IMR-90 (cell line): ENCODE data around the gene KLF17. TPM values are rescaled to one million over a fixed set of nuclear protein-coding genes. Genes with fewer than 3 reads are reported as not detected.

Experiments
- ATAC-seq: fragments of 200-7000 bp; cut with Tn5 transposase; 2 replicates; pipeline ENCODE4 v1.9.1; 2020; ENCODE audit warnings: low read depth, mild to moderate bottlenecking, moderate library complexity
- BruUV-seq: library from RNA; stranded (reverse); fragments of 400-500 nt; replicated peaks from 2 replicates; lab custom pipeline; 2021; lab: Mats Ljungman, UMichigan
- CTCF ChIA-PET: fragments of 300-600 bp; formaldehyde crosslinking; extraction: SDS; loops from one replicate; lab custom pipeline; 2021; ENCODE audit warnings: antibody characterized with exemption; lab: Yijun Ruan, JAX
- POLR2A ChIA-PET: fragments of 300-600 bp; sonication (Branson Sonifier 250); formaldehyde crosslinking; loops from one replicate; lab custom pipeline; 2022; ENCODE audit warnings: antibody characterized with exemption; ENCODE audit not compliant: unreplicated experiment; lab: Charles Lee
- DNase-seq: peaks from one replicate; pipeline ENCODE4 v3.0.0; 2013
- H2AFZ ChIP-seq: replicated peaks from 2 replicates; pipeline ENCODE3; 2013; ENCODE audit warnings: low read length, mild to moderate bottlenecking; ENCODE audit not compliant: poor library complexity
- H2AK5ac ChIP-seq: 2 replicates; pipeline ENCODE4 v1.6.1; 2013; ENCODE audit warnings: low read depth, low read length, inconsistent platforms
- H2AK9ac ChIP-seq: replicated peaks from 2 replicates; pipeline ENCODE3; 2013; ENCODE audit warnings: mild to moderate bottlenecking, low read depth, low read length, moderate library complexity; ENCODE audit not compliant: poor library complexity
- H2BK120ac ChIP-seq: 2 replicates; pipeline ENCODE4 v1.6.1; 2013; ENCODE audit warnings: low read depth, low read length, inconsistent platforms
- H2BK15ac ChIP-seq: 3 replicates; pipeline ENCODE4 v1.6.1; 2013; ENCODE audit warnings: low read depth, low read length, inconsistent platforms
- H2BK20ac ChIP-seq: 2 replicates; pipeline ENCODE4 v1.6.1; 2013; ENCODE audit warnings: low read depth, mild to moderate bottlenecking, inconsistent platforms, low read length, moderate library complexity
- H2BK5ac ChIP-seq: 2 replicates; pipeline ENCODE4 v1.6.1; 2013; ENCODE audit warnings: mild to moderate bottlenecking, low read depth, low read length, inconsistent platforms; ENCODE audit not compliant: poor library complexity, severe bottlenecking
- H3K14ac ChIP-seq: replicated peaks from 2 replicates; pipeline ENCODE4 v1.6.1; 2013; ENCODE audit warnings: low read depth, low read length, inconsistent platforms
- H3K18ac ChIP-seq: 2 replicates; pipeline ENCODE4 v1.6.1; 2013; ENCODE audit warnings: low read depth, low read length, control low read depth
- H3K23ac ChIP-seq: 2 replicates; pipeline ENCODE4 v1.6.1; 2013; ENCODE audit warnings: low read depth, low read length, inconsistent platforms
- H3K27ac ChIP-seq: 2 replicates; pipeline ENCODE4 v1.5.1; 2013; ENCODE audit warnings: mild to moderate bottlenecking, control low read depth, low read length; ENCODE audit not compliant: insufficient read depth
- H3K27me3 ChIP-seq: 2 replicates; pipeline ENCODE4 v1.6.1; 2013; ENCODE audit warnings: low read length; ENCODE audit not compliant: control insufficient read depth, insufficient read depth
- H3K36me3 ChIP-seq: 2 replicates; pipeline ENCODE4 v1.6.1; 2013; ENCODE audit warnings: low read length, mixed read lengths; ENCODE audit not compliant: control insufficient read depth, insufficient read depth
- H3K4ac ChIP-seq: 2 replicates; pipeline ENCODE4 v1.6.1; 2013; ENCODE audit warnings: low read depth, low read length, inconsistent platforms
- H3K4me1 ChIP-seq: 2 replicates; pipeline ENCODE4 v1.6.1; 2013; ENCODE audit warnings: low read length, mixed read lengths; ENCODE audit not compliant: control insufficient read depth, insufficient read depth
- H3K4me2 ChIP-seq: 2 replicates; pipeline ENCODE4 v1.6.1; 2013; ENCODE audit warnings: low read depth, mild to moderate bottlenecking, control low read depth, low read length, moderate library complexity
- H3K4me3 ChIP-seq: 2 replicates; pipeline ENCODE4 v1.5.1; 2013; ENCODE audit warnings: low read depth, mild to moderate bottlenecking, control low read depth, low read length, moderate library complexity; ENCODE audit not compliant: insufficient read depth
- H3K56ac ChIP-seq: 2 replicates; pipeline ENCODE4 v1.6.1; 2013; ENCODE audit warnings: low read length, inconsistent platforms; ENCODE audit not compliant: insufficient read depth; ENCODE audit errors: extremely low read depth
- H3K79me1 ChIP-seq, 2 experiments: 2 replicates each; pipeline ENCODE4 v1.6.1; 2013; ENCODE audit warnings: low read length in 2 of 2, inconsistent platforms in 1 of 2, low read depth in 1 of 2
- H3K9ac ChIP-seq: 2 replicates; pipeline ENCODE4 v1.6.1; 2013; ENCODE audit warnings: low read depth, low read length, control low read depth
- H3K9me1 ChIP-seq: 2 replicates; pipeline ENCODE4 v1.6.1; 2013; ENCODE audit warnings: low read length, inconsistent platforms; ENCODE audit not compliant: insufficient read depth
- H3K9me3 ChIP-seq: 2 replicates; pipeline ENCODE4 v1.6.1; 2013; ENCODE audit warnings: low read length; ENCODE audit not compliant: control insufficient read depth, insufficient read depth
- H4K20me1 ChIP-seq: 2 replicates; pipeline ENCODE4 v1.6.1; 2013; ENCODE audit warnings: low read length, inconsistent platforms; ENCODE audit not compliant: insufficient read depth
- H4K5ac ChIP-seq: 2 replicates; pipeline ENCODE4 v1.6.1; 2013; ENCODE audit warnings: mild to moderate bottlenecking, low read depth, low read length, control low read depth
- H4K8ac ChIP-seq, 2 experiments: 2 replicates each; pipeline ENCODE4 v1.6.1; 2013; ENCODE audit warnings: low read depth in 2 of 2, low read length in 2 of 2, control low read depth in 1 of 2, inconsistent platforms in 1 of 2
- H4K91ac ChIP-seq: 2 replicates; pipeline ENCODE4 v1.6.1; 2013; ENCODE audit warnings: low read depth, low read length, inconsistent platforms; ENCODE audit not compliant: insufficient read depth
- BHLHE40 ChIP-seq: fragments of 150-350 bp; IDR thresholded peaks from 2 replicates; pipeline ENCODE4 v1.6.1; 2016; ENCODE audit warnings: mild to moderate bottlenecking, low read depth, low read length
- CEBPB ChIP-seq: IDR thresholded peaks from 2 replicates; pipeline ENCODE4 v1.6.1; 2012; ENCODE audit warnings: low read depth, low read length, improper control_type of control experiment
- CHD1 ChIP-seq: IDR thresholded peaks from 2 replicates; pipeline ENCODE4 v1.6.1; 2012; ENCODE audit warnings: low read depth, low read length, improper control_type of control experiment
- ELK1 ChIP-seq: fragments of 150-350 bp; IDR thresholded peaks from 2 replicates; pipeline ENCODE4 v1.6.1; 2016; ENCODE audit warnings: low read depth, mild to moderate bottlenecking, low read length, moderate library complexity, borderline replicate concordance
- FOS ChIP-seq: fragments of 150-350 bp; IDR thresholded peaks from 2 replicates; pipeline ENCODE4 v1.6.1; 2016; ENCODE audit warnings: low read depth, low read length
- MAFK ChIP-seq: IDR thresholded peaks from 2 replicates; pipeline ENCODE4 v1.6.1; 2012; ENCODE audit warnings: low read depth, low read length, improper control_type of control experiment
- MXI1 ChIP-seq: IDR thresholded peaks from 2 replicates; pipeline ENCODE4 v1.6.1; 2012; ENCODE audit warnings: low read depth, mild to moderate bottlenecking, low read length, moderate library complexity, borderline replicate concordance
- NFE2L2 ChIP-seq: fragments of 150-350 bp; IDR thresholded peaks from 2 replicates; pipeline ENCODE4 v1.6.1; 2016; ENCODE audit warnings: low read depth, mild to moderate bottlenecking, low read length
- RAD21 ChIP-seq: IDR thresholded peaks from 2 replicates; pipeline ENCODE4 v1.6.1; 2012; ENCODE audit warnings: low read length, improper control_type of control experiment
- RCOR1 ChIP-seq: IDR thresholded peaks from 2 replicates; pipeline ENCODE4 v1.6.1; 2012; ENCODE audit warnings: mild to moderate bottlenecking, low read length, improper control_type of control experiment; ENCODE audit not compliant: insufficient replicate concordance
- SMC3 ChIP-seq: fragments of 150-350 bp; IDR thresholded peaks from 2 replicates; pipeline ENCODE4 v1.6.1; 2016; ENCODE audit warnings: low read depth, mild to moderate bottlenecking, antibody characterized with exemption, low read length, moderate library complexity
- WGBS, 2 experiments: methylation state at CpG; one replicate each; pipeline versions ENCODE4 v1.1.5 to v1.1.7; 2013; ENCODE audit warnings: missing lambda C conversion rate in 2 of 2; ENCODE audit not compliant: insufficient read length in 1 of 2; ENCODE audit errors: extremely low coverage in 2 of 2; 5-methylcytosine and 5-hydroxymethylcytosine counted together
- dilution Hi-C: fragments of 300-500 bp; cut with HindIII; formaldehyde crosslinking; loops from one replicate; pipeline ENCODE4 v1.14.3; 2018; ENCODE audit warnings: low sequenced_read_pairs; ENCODE audit not compliant: unreplicated experiment
- in situ Hi-C: fragments of 300-500 bp; cut with MboI; formaldehyde crosslinking; loops from 3 replicates; pipeline ENCODE4 v1.14.3; 2019; ENCODE audit warnings: low sequenced_read_pairs, inconsistent platforms, mixed read lengths
- intact Hi-C: fragments of 100-400 bp; cut with micrococcal nuclease; formaldehyde crosslinking; loops from 2 replicates; pipeline ENCODE4 v1.10.0; 2022
- polyA plus RNA-seq, 3 experiments: library from polyadenylated mRNA; depleted of rRNA; stranded (reverse); fragments of >200 nt; gene quantifications; 2 replicates each; pipeline ENCODE4 v1.2.3, GENCODE V29; 2012; ENCODE audit warnings: low replicate concordance in 1 of 3
- total RNA-seq: library from RNA; depleted of rRNA; stranded (reverse); fragments of >200 nt; gene quantifications from 2 replicates; pipeline ENCODE4 v1.2.3, GENCODE V29; 2012
- TF ChIP-seq, protein P1 (sequence below): fragments of 150-350 bp; IDR thresholded peaks from 2 replicates; pipeline ENCODE4 v1.6.1; 2017; ENCODE audit warnings: mild to moderate bottlenecking, antibody characterized with exemption, low read length, low read depth
- TF ChIP-seq, protein P2 (sequence below): conservative IDR thresholded peaks from 2 replicates; pipeline ENCODE4 v1.5.1; 2012; ENCODE audit warnings: mild to moderate bottlenecking, low read depth, low read length, improper control_type of control experiment

The KLF17 gene
- total and polyA plus RNA-seq, 2 of the 4 experiments (the other 2 are of a cell fraction), result 0.17 to 0.36 TPM

GRCh38 chr1:44134071-44134920 lies 15.7 kb downstream of the KLF17 start:
- Histone ChIP-seq H3K27me3 (peaks cover 15% of the 10 kb centered on the region), H2AK9ac (no peak overlapping the region), H2BK5ac (no peak overlapping the region), H3K9me1 (no peaks in the 10 kb centered on the region), H2AFZ (no peak overlapping the region), H3K4me2 (no peak overlapping the region), H3K27ac (no peak overlapping the region), H3K9me3 (no peaks in the 10 kb centered on the region), H4K8ac (no peak overlapping the region), H3K4ac (no peak overlapping the region), H3K14ac (no peak overlapping the region), H3K23ac (no peak overlapping the region), H2BK120ac (no peak overlapping the region), H3K4me3 (no peak overlapping the region), H3K56ac (no peak overlapping the region), H4K20me1 (no peaks in the 10 kb centered on the region), H2BK15ac (no peak overlapping the region), H3K18ac (no peak overlapping the region), H2AK5ac (no peak overlapping the region), H4K5ac (no peak overlapping the region), H3K36me3 (no peaks in the 10 kb centered on the region), H3K4me1 (no peaks in the 10 kb centered on the region), H3K9ac (no peak overlapping the region), H4K91ac (no peak overlapping the region), H3K79me1 (no peaks in the 10 kb centered on the region), H2BK20ac (no peak overlapping the region)
- in situ Hi-C loops (no loop called here), intact Hi-C loops (no loop called here), dilution Hi-C loops (no loop called here)
- DNase-seq, result no peak
- no peak for TF ChIP-seq MXI1
- TF ChIP-seq ELK1, result no peak
- no peak for TF ChIP-seq CEBPB
- TF ChIP-seq RCOR1, result no peak
- TF ChIP-seq BHLHE40, result no peak
- TF ChIP-seq, protein P1, sequence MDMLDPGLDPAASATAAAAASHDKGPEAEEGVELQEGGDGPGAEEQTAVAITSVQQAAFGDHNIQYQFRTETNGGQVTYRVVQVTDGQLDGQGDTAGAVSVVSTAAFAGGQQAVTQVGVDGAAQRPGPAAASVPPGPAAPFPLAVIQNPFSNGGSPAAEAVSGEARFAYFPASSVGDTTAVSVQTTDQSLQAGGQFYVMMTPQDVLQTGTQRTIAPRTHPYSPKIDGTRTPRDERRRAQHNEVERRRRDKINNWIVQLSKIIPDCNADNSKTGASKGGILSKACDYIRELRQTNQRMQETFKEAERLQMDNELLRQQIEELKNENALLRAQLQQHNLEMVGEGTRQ, result no peak
- no peak for TF ChIP-seq SMC3
- TF ChIP-seq RAD21, result no peak
- TF ChIP-seq, protein P2, sequence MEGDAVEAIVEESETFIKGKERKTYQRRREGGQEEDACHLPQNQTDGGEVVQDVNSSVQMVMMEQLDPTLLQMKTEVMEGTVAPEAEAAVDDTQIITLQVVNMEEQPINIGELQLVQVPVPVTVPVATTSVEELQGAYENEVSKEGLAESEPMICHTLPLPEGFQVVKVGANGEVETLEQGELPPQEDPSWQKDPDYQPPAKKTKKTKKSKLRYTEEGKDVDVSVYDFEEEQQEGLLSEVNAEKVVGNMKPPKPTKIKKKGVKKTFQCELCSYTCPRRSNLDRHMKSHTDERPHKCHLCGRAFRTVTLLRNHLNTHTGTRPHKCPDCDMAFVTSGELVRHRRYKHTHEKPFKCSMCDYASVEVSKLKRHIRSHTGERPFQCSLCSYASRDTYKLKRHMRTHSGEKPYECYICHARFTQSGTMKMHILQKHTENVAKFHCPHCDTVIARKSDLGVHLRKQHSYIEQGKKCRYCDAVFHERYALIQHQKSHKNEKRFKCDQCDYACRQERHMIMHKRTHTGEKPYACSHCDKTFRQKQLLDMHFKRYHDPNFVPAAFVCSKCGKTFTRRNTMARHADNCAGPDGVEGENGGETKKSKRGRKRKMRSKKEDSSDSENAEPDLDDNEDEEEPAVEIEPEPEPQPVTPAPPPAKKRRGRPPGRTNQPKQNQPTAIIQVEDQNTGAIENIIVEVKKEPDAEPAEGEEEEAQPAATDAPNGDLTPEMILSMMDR, result no peak
- no peak for TF ChIP-seq MAFK
- TF ChIP-seq NFE2L2, result no peak
- TF ChIP-seq CHD1, result no peak
- no peak for TF ChIP-seq FOS
- POLR2A ChIA-PET, result no interaction called here
- BruUV-seq, result no TSS peak
- CTCF ChIA-PET, result no interaction called here
- 75% methylated on average over 12 of the region's 19 CpGs; no CpG with 5 or more reads in 1 of the 2 experiments for WGBS, 2 experiments
- ATAC-seq, result no peak
